ENCODE measurements around the gene NOC2L. TPM values are rescaled to one million over a fixed set of nuclear protein-coding genes. Genes with fewer than 3 reads are reported as not detected.
"Not testable (repeated sequence)": the region's sequence is repeated elsewhere in the genome, so short reads cannot be mapped to it uniquely, and the experiment has no call there.

NOC2L gene
- total RNA-seq, 2 experiments from 2014 or later = 180 to 192 TPM

GRCh38 chr1:978835-979743 lies 20.0 kb upstream of the NOC2L start:
- CTCF ChIA-PET = no interaction called here
- POLR2A ChIA-PET = interaction anchor here (0.7 kb wide), 1 partner anchor 35 kb away, joined by 3 read pairs; no protein-coding TSS in a partner anchor

GRCh38 chr1:978069-978834 lies 19.2 kb upstream of the NOC2L start:
- ChIA-PET CTCF (no interaction called here), POLR2A (no interaction called here)

GRCh38 chr1:976791-977190 lies 17.7 kb upstream of the NOC2L start:
- POLR2A ChIA-PET = not testable (repeated sequence)

GRCh38 chr1:975896-976683 lies 17.0 kb upstream of the NOC2L start:
- CTCF ChIA-PET = interaction anchor here (0.7 to 1.8 kb wide), 5 partner anchors 8 to 72 kb away, joined by 3 to 8 read pairs (median 4); no protein-coding TSS in a partner anchor
- POLR2A ChIA-PET = no interaction called here

More at GRCh38 chr1:976791-977190, 17.7 kb upstream of the NOC2L start:
- CTCF ChIA-PET = interaction anchor here (1.1 to 1.8 kb wide), 3 partner anchors 10 to 72 kb away, joined by 3 to 5 read pairs (median 4); no protein-coding TSS in a partner anchor

- POLR2A ChIA-PET = no interaction called here
- CTCF ChIA-PET = interaction anchor here (0.7 to 1.8 kb wide), 3 partner anchors 9 to 71 kb away, joined by 3 to 8 read pairs (median 5); no protein-coding TSS in a partner anchor
Observed at GRCh38 chr1:975365-975764, 16.3 kb upstream of the NOC2L start.

GRCh38 chr1:974687-975328 lies 15.8 kb upstream of the NOC2L start:
- CTCF ChIA-PET = interaction anchor here (1.8 kb wide), 1 partner anchor 70 kb away, joined by 5 read pairs; no protein-coding TSS in a partner anchor
- POLR2A ChIA-PET = no interaction called here

GRCh38 chr1:974293-974640 lies 15.2 kb upstream of the NOC2L start:
- CTCF ChIA-PET = no interaction called here
- POLR2A ChIA-PET = no interaction called here

- CTCF ChIA-PET = no interaction called here
Observed at GRCh38 chr1:973459-974292, 14.6 kb upstream of the NOC2L start.

GRCh38 chr1:972726-973458 lies 13.8 kb upstream of the NOC2L start:
- ChIA-PET CTCF (interaction anchor here (2.7 kb wide), 1 partner anchor 11 kb away, joined by 7 read pairs; no protein-coding TSS in a partner anchor), POLR2A (no interaction called here)

More at GRCh38 chr1:973459-974292, 14.6 kb upstream of the NOC2L start:
- POLR2A ChIA-PET = no interaction called here

- POLR2A ChIA-PET = no interaction called here
- CTCF ChIA-PET = interaction anchor here (1.5 to 2.7 kb wide), 2 partner anchors 12 to 67 kb away, joined by 3 to 7 read pairs; no protein-coding TSS in a partner anchor
Observed at GRCh38 chr1:971751-972506, 12.9 kb upstream of the NOC2L start.

GRCh38 chr1:970973-971730 lies 12.1 kb upstream of the NOC2L start:
- CTCF ChIA-PET = interaction anchor here (1.1 to 2.7 kb wide), 3 partner anchors 13 to 66 kb away, joined by 3 to 7 read pairs (median 3); no protein-coding TSS in a partner anchor
- POLR2A ChIA-PET = no interaction called here

- POLR2A ChIA-PET = no interaction called here
- CTCF ChIA-PET = interaction anchor here (1.1 to 2.7 kb wide), 3 partner anchors 13 to 66 kb away, joined by 3 to 7 read pairs (median 3); no protein-coding TSS in a partner anchor
Observed at GRCh38 chr1:970242-970972, 11.4 kb upstream of the NOC2L start.

- CTCF ChIA-PET = no interaction called here
- POLR2A ChIA-PET = no interaction called here
Observed at GRCh38 chr1:969260-969855, 10.3 kb upstream of the NOC2L start.

GRCh38 chr1:967466-968343 lies 8.6 kb upstream of the NOC2L start:
- ChIA-PET CTCF (interaction anchor here (0.8 to 1.3 kb wide), 4 partner anchors 9 to 155 kb away, joined by 3 to 4 read pairs (median 3); no protein-coding TSS in a partner anchor), POLR2A (interaction anchor here (1.1 kb wide), 1 partner anchor 15 kb away, joined by 4 read pairs; no protein-coding TSS in a partner anchor)
